ENCODE data around the gene SIRT3. TPM values are rescaled to one million over a fixed set of nuclear protein-coding genes. Genes with fewer than 3 reads are reported as not detected.
A peak's percentile ranks its signal among the peaks of the same experiment; 100 is the strongest.

SIRT3 gene
- polyA plus RNA-seq (2011; rRNA removed) (18.8 and 22.2 TPM in 2 replicates), polyA minus RNA-seq (2011; rRNA and poly(A)+ RNA removed) (7.3 and 10.7 TPM in 2 replicates)

DNA sequence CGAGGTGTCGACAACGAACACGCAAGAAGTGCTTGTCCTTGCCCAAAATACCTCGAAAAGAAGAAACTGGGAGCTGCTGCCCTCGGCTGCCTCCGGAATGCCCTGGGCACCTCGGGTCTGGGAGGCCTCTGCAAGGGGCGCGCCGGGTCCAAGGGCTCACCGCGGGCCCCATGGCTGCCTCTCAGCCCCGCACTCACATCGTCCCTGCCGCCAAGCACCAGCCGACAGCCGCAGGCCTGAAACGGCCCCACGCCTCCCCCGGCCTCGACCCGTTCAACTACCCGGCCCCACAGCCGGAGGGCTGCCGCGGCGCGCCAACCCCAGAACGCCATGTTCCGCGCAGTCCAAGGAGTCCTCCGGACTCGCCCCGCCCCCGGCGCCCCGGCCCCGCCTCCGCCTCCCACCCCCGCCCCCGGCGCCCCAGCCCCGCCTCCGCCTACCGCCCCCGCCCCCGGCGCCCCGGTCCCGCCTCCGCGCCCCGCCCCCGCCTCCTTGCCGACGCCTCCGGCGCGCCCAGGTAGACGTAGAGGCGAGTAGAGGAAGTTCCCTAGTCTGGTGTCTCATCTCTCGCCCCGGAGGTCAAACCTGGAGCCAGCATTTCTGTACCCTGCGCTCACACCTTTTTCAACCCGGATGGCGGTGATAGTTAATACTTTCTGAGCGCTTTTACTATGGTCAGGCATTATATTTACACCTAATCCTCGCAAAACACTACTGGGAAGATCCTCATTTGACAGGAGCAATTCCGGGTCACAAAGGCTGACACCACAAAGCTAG is at the start of gene SIRT3:
SIRT3 (minus strand) TSS at position 346 of the 777 bp plus-strand sequence; CDS start at position 332, 14 bp downstream.
- DNase-seq (ENCODE audit: low read depth): no peak
- ChIA-PET POLR2A (no interaction called here), CTCF (interaction anchor here (0.9 to 1.5 kb wide), 4 partner anchors 10 to 161 kb away, joined by 3 to 4 read pairs (median 4); no protein-coding TSS in a partner anchor)
- H3K4me3 ChIP-seq (ENCODE audit: low read depth, low read length): peak within 1 kb of the TSS; percentile 97
- peaks cover 7% of the 10 kb centered on the region for H3K36me3 ChIP-seq (ENCODE audit: control insufficient read depth, insufficient read depth, low read length)
- H3K27me3 ChIP-seq (ENCODE audit: control insufficient read depth, insufficient read depth, low read length): no peaks in the 10 kb centered on the region
- TF ChIP-seq, protein P1, sequence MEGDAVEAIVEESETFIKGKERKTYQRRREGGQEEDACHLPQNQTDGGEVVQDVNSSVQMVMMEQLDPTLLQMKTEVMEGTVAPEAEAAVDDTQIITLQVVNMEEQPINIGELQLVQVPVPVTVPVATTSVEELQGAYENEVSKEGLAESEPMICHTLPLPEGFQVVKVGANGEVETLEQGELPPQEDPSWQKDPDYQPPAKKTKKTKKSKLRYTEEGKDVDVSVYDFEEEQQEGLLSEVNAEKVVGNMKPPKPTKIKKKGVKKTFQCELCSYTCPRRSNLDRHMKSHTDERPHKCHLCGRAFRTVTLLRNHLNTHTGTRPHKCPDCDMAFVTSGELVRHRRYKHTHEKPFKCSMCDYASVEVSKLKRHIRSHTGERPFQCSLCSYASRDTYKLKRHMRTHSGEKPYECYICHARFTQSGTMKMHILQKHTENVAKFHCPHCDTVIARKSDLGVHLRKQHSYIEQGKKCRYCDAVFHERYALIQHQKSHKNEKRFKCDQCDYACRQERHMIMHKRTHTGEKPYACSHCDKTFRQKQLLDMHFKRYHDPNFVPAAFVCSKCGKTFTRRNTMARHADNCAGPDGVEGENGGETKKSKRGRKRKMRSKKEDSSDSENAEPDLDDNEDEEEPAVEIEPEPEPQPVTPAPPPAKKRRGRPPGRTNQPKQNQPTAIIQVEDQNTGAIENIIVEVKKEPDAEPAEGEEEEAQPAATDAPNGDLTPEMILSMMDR (IDR thresholded peaks at IDR 0.05; ENCODE audit: insufficient read depth, low read depth, low read length): peak; percentile 21; the same call in 1 of the 2 replicates

DNA sequence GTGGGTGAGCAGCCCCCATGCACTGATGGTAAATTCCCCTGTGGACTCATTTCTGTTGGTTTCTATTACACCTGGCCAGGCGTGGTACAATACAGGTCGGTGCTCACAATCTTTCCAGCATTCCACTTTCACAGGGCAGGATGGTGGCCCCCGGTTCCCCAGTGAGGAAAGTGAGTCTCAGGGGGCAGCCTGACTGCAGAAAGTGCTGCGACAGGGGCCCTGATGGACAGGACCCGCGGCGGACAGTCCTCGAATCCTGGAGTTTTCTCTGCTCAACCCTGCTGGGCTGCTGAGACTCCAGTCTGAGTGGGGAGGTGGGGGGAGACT is 49.7 kb upstream of the SIRT3 start:
- H3K27me3 ChIP-seq (ENCODE audit: control insufficient read depth, insufficient read depth, low read length): peaks cover 32% of the 10 kb centered on the region
- DNase-seq (ENCODE audit: low read depth): no peak
- H3K36me3 ChIP-seq (ENCODE audit: control insufficient read depth, insufficient read depth, low read length): no peaks in the 10 kb centered on the region
- ChIA-PET CTCF (no interaction called here), POLR2A (no interaction called here)
- TF ChIP-seq, protein P1 (IDR thresholded peaks at IDR 0.05; ENCODE audit: insufficient read depth, low read depth, low read length): no peak
- H3K4me3 ChIP-seq (ENCODE audit: low read depth, low read length): no peak overlapping the region

DNA sequence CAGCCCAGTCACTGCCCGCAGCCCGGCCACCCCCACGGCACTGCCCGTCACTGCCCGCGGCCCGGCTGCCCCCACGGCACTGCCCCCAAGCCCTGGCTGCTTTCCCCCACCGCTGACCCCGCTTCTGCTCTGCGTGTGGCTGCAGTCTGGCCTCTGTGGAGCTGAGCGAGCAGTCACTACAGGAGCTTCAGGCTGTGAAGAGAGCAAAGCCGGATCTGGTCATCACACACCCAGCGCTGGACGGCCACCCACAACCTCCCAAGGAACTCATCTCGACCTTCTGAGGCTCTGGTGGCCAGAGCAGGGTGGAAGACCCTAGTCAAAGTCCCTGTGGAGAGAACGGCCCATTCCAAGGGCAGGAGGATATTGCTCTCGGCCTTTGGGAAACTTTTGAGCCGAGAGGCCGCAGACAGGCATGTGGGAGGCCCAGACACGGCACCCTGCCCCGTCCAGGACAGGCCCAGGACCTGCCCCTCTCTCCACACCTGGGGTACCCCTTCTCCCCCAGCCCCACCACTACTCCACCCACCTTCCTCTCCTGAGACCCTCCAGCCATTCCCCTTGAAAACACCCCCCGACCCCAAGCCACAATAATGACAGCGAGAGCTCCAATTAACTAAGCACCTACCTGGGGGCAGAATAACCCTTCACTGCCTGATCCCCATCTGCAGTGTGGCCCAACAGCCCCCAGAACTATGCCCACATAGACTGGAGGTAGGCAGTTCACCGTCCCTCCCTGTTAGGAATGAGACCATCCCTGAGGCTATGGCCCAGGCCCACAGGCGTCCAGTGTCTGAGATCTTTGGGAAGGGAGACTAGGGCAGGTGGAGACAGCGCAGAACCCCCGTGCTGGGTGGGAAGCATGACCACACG is 49.1 kb upstream of the SIRT3 start:
- TF ChIP-seq, protein P1 (IDR thresholded peaks at IDR 0.05; ENCODE audit: insufficient read depth, low read depth, low read length): no peak
- Histone ChIP-seq H3K27me3 (ENCODE audit: control insufficient read depth, insufficient read depth, low read length) (peaks cover 35% of the 10 kb centered on the region), H3K4me3 (ENCODE audit: low read depth, low read length) (no peak overlapping the region), H3K36me3 (ENCODE audit: control insufficient read depth, insufficient read depth, low read length) (no peaks in the 10 kb centered on the region)
- ChIA-PET CTCF (no interaction called here), POLR2A (no interaction called here)
- DNase-seq (ENCODE audit: low read depth): no peak

DNA sequence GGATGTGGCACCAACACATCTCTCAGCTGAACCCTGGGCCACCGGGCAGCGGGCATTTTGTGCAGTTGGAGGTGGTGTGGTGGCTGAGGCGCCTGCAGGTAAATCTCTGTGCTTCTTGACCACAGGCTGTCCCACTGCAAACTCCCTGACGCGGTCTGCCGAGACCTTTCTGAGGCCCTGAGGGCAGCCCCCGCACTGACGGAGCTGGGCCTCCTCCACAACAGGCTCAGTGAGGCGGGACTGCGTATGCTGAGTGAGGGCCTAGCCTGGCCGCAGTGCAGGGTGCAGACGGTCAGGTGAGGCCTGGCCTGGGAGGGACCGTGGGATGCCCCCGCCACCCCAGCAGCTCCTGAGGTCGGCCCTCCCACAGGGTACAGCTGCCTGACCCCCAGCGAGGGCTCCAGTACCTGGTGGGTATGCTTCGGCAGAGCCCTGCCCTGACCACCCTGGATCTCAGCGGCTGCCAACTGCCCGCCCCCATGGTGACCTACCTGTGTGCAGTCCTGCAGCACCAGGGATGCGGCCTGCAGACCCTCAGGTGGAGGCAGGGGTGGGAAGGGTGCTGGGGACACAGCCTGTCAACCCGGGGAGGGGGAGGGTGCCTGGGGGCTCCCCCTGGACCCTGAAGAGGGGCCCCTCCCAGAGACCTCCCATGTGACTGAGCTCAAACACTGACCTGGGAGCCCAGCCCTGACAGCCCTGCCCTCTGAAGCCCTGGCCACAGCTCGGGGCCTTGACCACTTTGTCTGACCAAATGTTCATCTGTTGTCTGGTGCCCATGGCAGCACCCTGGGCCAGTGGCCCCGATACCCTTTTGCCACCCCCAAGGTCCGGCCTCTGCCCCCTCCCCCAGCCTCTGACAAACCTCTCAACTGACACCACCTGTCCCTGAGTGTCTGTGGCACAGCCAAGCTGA is 48.2 kb upstream of the SIRT3 start:
- POLR2A ChIA-PET: interaction anchor here (0.6 kb wide), 1 partner anchor 10 kb away, joined by 7 read pairs; no protein-coding TSS in a partner anchor
- H3K27me3 ChIP-seq (ENCODE audit: control insufficient read depth, insufficient read depth, low read length): peaks cover 37% of the 10 kb centered on the region
- DNase-seq (ENCODE audit: low read depth): no peak
- no peaks in the 10 kb centered on the region for H3K36me3 ChIP-seq (ENCODE audit: control insufficient read depth, insufficient read depth, low read length)
- no peak overlapping the region for H3K4me3 ChIP-seq (ENCODE audit: low read depth, low read length)
- TF ChIP-seq, protein P1 (IDR thresholded peaks at IDR 0.05; ENCODE audit: insufficient read depth, low read depth, low read length): no peak
- CTCF ChIA-PET: no interaction called here
